Retinal pigment epithelial cell (primary cell): ENCODE results near the gene XRCC6.
"Not testable (repeated sequence)": the region's sequence is repeated elsewhere in the genome, so short reads cannot be mapped to it uniquely, and the experiment has no call there.

Experiments
- DNase-seq: peaks from one replicate; pipeline ENCODE4 v3.0.0-alpha.2; 2010; ENCODE audit warnings: low read depth
- H3K4me3 ChIP-seq: 2 replicates; pipeline ENCODE4 v1.5.1; 2011; ENCODE audit warnings: mild to moderate bottlenecking, low read length, control low read depth, moderate library complexity
- CTCF ChIP-seq: conservative IDR thresholded peaks from 2 replicates; pipeline ENCODE4 v1.5.1; 2011; ENCODE audit warnings: low read depth, low read length, control low read depth, inconsistent platforms

Gene XRCC6

GRCh38 chr22:41621099-41621910 is at the start of gene XRCC6:
Gene XRCC6 (plus strand): TSS chr22:41621295. CDS start chr22:41622005, 710 bp downstream.
- peak within 1 kb of the TSS; percentile 92 for H3K4me3 ChIP-seq
- TF ChIP-seq CTCF: no peak
- peak; percentile 98 for DNase-seq

- no peak for DNase-seq
- TF ChIP-seq CTCF: no peak
- no peak overlapping the region for H3K4me3 ChIP-seq
These were observed 49.3 kb upstream of the XRCC6 start for GRCh38 chr22:41571786-41572185.

DNA sequence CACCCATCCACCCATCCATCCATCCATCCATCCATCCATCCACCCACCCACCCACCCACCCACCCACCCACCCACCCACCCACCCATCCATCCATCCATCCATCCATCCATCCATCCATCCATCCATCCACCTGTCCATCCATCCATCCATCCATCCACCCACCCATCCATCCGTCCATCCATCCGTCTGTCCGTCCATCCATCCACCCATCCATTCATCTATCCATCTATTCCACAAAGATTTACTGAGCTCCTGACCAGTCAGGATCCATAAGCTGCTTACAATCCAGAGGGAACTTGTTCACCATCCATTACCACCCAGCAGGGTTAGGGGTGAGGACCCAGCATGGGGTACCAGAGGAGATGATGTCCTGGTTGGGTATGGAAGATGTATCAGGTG is 48.8 kb upstream of the XRCC6 start:
- not testable (repeated sequence) for H3K4me3 ChIP-seq, DNase-seq

GRCh38 chr22:41573677-41574076 is 47.4 kb upstream of the XRCC6 start:
- H3K4me3 ChIP-seq: no peak overlapping the region
- DNase-seq: no peak
- no peak for TF ChIP-seq CTCF

GRCh38 chr22:41574847-41575381 is 46.2 kb upstream of the XRCC6 start:
- no peak overlapping the region for H3K4me3 ChIP-seq
- TF ChIP-seq CTCF: no peak
- no peak for DNase-seq

- DNase-seq: no peak
- TF ChIP-seq CTCF: no peak
- no peak overlapping the region for H3K4me3 ChIP-seq
These were observed 45.6 kb upstream of the XRCC6 start for GRCh38 chr22:41575533-41575932.

DNA sequence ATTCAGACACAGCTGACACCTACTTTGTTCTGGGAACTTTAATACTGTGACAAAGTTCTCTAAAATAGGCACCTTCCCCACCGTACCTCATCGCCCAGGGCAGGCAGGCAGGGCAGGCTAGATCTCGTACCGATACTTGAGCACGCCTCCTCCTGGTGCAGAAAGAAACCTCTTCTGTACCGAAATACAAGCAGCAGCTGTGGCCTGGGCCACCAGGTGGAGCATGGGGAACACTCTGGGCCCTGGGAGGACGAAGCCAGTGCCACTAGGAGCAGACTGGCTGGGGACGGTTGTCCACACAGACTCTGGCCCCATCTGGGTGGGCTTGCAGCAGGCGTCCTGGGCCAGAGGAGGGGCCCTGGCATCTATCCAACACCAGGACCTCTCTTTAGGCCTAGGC is 44.2 kb upstream of the XRCC6 start:
- DNase-seq: no peak
- no peak overlapping the region for H3K4me3 ChIP-seq
- TF ChIP-seq CTCF: peak; percentile 91
